B cell (primary cell): ENCODE results near the gene PARP8. TPM values are rescaled to one million over a fixed set of nuclear protein-coding genes. Genes with fewer than 3 reads are reported as not detected.
"Not testable (repeated sequence)": the region's sequence is repeated elsewhere in the genome, so short reads cannot be mapped to it uniquely, and the experiment has no call there.

Source experiments
- ATAC-seq: fragments of 200-7000 bp; cut with Tn5 transposase; one replicate; pipeline ENCODE4 v1.10.0; 2021; ENCODE audit warnings: low read depth, mild to moderate bottlenecking, moderate number of reproducible peaks, moderate library complexity
- CTCF ChIA-PET: fragments of 350-600 bp; sonication (Branson Sonifier 250); formaldehyde crosslinking; loops from one replicate; lab custom pipeline; 2021; ENCODE audit warnings: antibody characterized with exemption, inconsistent platforms; lab: Charles Lee
- POLR2A ChIA-PET: fragments of 350-600 bp; sonication (Branson Sonifier 250); formaldehyde crosslinking; loops from one replicate; lab custom pipeline; 2021; ENCODE audit warnings: antibody characterized with exemption; lab: Charles Lee
- DNase-seq: peaks from one replicate; pipeline ENCODE4 v3.0.0; 2013
- H2AFZ ChIP-seq: 2 replicates; pipeline ENCODE4 v1.6.1; 2012; ENCODE audit warnings: mild to moderate bottlenecking, low read depth, low read length; ENCODE audit not compliant: insufficient read depth, poor library complexity, severe bottlenecking
- H3K27ac ChIP-seq, 2 donors: 1 replicate in 1 of 2; 2 replicates in 1 of 2; pipeline ENCODE4 v1.5.1; 2012 to 2013; ENCODE audit warnings: low read length in 2 of 2, mild to moderate bottlenecking in 2 of 2, moderate library complexity in 1 of 2
- H3K27me3 ChIP-seq, 4 experiments: fragments of 200-600 bp in 1 of 4; sonication (generic) in 1 of 4; replicated peaks in 1 of 4; 1 replicate in 2 of 4; 2 replicates in 2 of 4; pipeline versions ENCODE4 v1.6.1 to v1.7.0; 2013 to 2016; ENCODE audit warnings: low read length in 3 of 4, mild to moderate bottlenecking in 2 of 4, mixed read lengths in 1 of 4, moderate library complexity in 1 of 4; ENCODE audit not compliant: insufficient read depth in 4 of 4, control insufficient read depth in 3 of 4; ENCODE audit errors: control extremely low read depth in 1 of 4
- H3K36me3 ChIP-seq, 2 experiments: replicated peaks in 1 of 2; 1 replicate in 1 of 2; 2 replicates in 1 of 2; pipeline versions ENCODE4 v1.6.1 to v1.7.1; 2013; ENCODE audit warnings: low read length in 1 of 2; ENCODE audit not compliant: insufficient read depth in 2 of 2, control insufficient read depth in 1 of 2; ENCODE audit errors: control extremely low read depth in 1 of 2, extremely low read depth in 1 of 2
- H3K4me1 ChIP-seq, 2 donors: fragments of 200-600 bp in 1 of 2; sonication (generic) in 1 of 2; 1 replicate in 1 of 2; 2 replicates in 1 of 2; pipeline versions ENCODE4 v1.5.1 to v1.6.1; 2013 to 2017; ENCODE audit warnings: low read length in 2 of 2; ENCODE audit not compliant: control insufficient read depth in 2 of 2, insufficient read depth in 2 of 2
- H3K4me2 ChIP-seq: replicated peaks from 2 replicates; pipeline ENCODE3; 2012; ENCODE audit warnings: mild to moderate bottlenecking, low read depth, low read length; ENCODE audit not compliant: poor library complexity, severe bottlenecking
- H3K4me3 ChIP-seq, 5 experiments: fragments of 200-600 bp in 1 of 5; sonication (generic) in 1 of 5; 1 replicate in 3 of 5; 2 replicates in 2 of 5; pipeline versions ENCODE4 v1.5.1 to v1.7.0; 2011 to 2016; ENCODE audit warnings: low read length in 4 of 5, mild to moderate bottlenecking in 4 of 5, low read depth in 2 of 5, control low read depth in 1 of 5, moderate library complexity in 1 of 5; ENCODE audit not compliant: insufficient read depth in 1 of 5; ENCODE audit errors: control extremely low read depth in 1 of 5, extremely low read depth in 1 of 5
- H3K79me2 ChIP-seq: fragments of 200-600 bp; sonication (generic); one replicate; pipeline ENCODE4 v1.6.0; 2016; ENCODE audit warnings: low read length; ENCODE audit not compliant: control insufficient read depth, insufficient read depth
- H3K9ac ChIP-seq: fragments of 200-600 bp; sonication (generic); 2 replicates; pipeline ENCODE4 v1.6.1; 2017; ENCODE audit warnings: mild to moderate bottlenecking, low read length, moderate library complexity
- H3K9me3 ChIP-seq, 3 donors: one replicate each; pipeline versions ENCODE4 v1.6.1 to v1.7.1; 2013; ENCODE audit warnings: low read length in 2 of 3; ENCODE audit not compliant: control insufficient read depth in 2 of 3, insufficient read depth in 1 of 3; ENCODE audit errors: control extremely low read depth in 1 of 3
- H4K20me1 ChIP-seq: 2 replicates; pipeline ENCODE4 v1.6.0; 2012; ENCODE audit warnings: mild to moderate bottlenecking, low read length; ENCODE audit not compliant: insufficient read depth, control insufficient read depth, poor library complexity, severe bottlenecking
- H3K27ac Mint-ChIP-seq: one replicate; pipeline ENCODE4 v1.8.0; 2021; ENCODE audit warnings: mixed read lengths
- H3K27me3 Mint-ChIP-seq: one replicate; pipeline ENCODE4 v1.8.0; 2021; ENCODE audit warnings: mixed read lengths
- H3K4me1 Mint-ChIP-seq: one replicate; pipeline ENCODE4 v1.8.0; 2021; ENCODE audit warnings: mixed read lengths
- H3K4me3 Mint-ChIP-seq: one replicate; pipeline ENCODE4 v1.8.0; 2021; ENCODE audit warnings: mixed read lengths
- H3K9me3 Mint-ChIP-seq: one replicate; pipeline ENCODE4 v1.8.0; 2022; ENCODE audit warnings: mixed read lengths; ENCODE audit not compliant: insufficient read depth
- CTCF ChIP-seq: fragments of 200-600 bp; IDR thresholded peaks from one replicate; pipeline ENCODE4 v1.8.0; 2022; ENCODE audit warnings: antibody characterized with exemption, mild to moderate bottlenecking
- EZH2 ChIP-seq: IDR thresholded peaks from 2 replicates; pipeline ENCODE4 v1.6.1; 2012; ENCODE audit warnings: borderline replicate concordance, low read depth, mild to moderate bottlenecking, moderate library complexity, low read length; ENCODE audit not compliant: insufficient read depth, poor library complexity, severe bottlenecking
- WGBS: methylation state at CpG from one replicate; pipeline ENCODE4 v1.1.5; 2013; ENCODE audit warnings: missing lambda C conversion rate; ENCODE audit not compliant: insufficient coverage; 5-methylcytosine and 5-hydroxymethylcytosine counted together
- intact Hi-C: fragments of 100-400 bp; cut with micrococcal nuclease; formaldehyde crosslinking; loops from one replicate; pipeline ENCODE4 v1.10.0; 2022
- polyA plus RNA-seq: library from polyadenylated mRNA; depleted of rRNA; stranded (reverse); fragments of >200 nt; gene quantifications from 2 replicates; pipeline ENCODE4 v1.2.3, GENCODE V29; 2012
- total RNA-seq, 2 donors: library from RNA; stranded (reverse); fragments of 120-200 nt in 1 of 2; gene quantifications; 1 replicate in 1 of 2; 2 replicates in 1 of 2; pipeline versions ENCODE4 v1.2.3 to v1.2.4, GENCODE V29; 2013 to 2022

The PARP8 gene
- total and polyA plus RNA-seq, 2 donors (not counting 1 experiment from before 2014, with no cell fraction given) = 36.2 to 83.6 TPM

GRCh38 chr5:50663636-50664035 lies 2.8 kb upstream of the PARP8 start:
- no CpG with 5 or more reads among the region's 4 CpGs for WGBS
- H3K36me3 ChIP-seq = no peaks in the 10 kb centered on the region
- H3K79me2 ChIP-seq = peaks cover 8% of the 10 kb centered on the region
- CTCF ChIA-PET = interaction anchor here (1.3 kb wide), 1 partner anchor 218 kb away, joined by 3 read pairs; no protein-coding TSS in a partner anchor
- H3K4me1 ChIP-seq = peaks cover 8 to 12% of the 10 kb centered on the region in 2 donors
- no peaks in the 10 kb centered on the region for H3K27me3 ChIP-seq
- no peak overlapping the region for H3K9ac ChIP-seq
- no peak overlapping the region for H3K4me3 ChIP-seq
- H3K27me3 Mint-ChIP-seq = no peaks in the 10 kb centered on the region
- H2AFZ ChIP-seq = no peak overlapping the region
- ATAC-seq = no peak
- no peaks in the 10 kb centered on the region for H3K9me3 Mint-ChIP-seq
- DNase-seq = no peak
- peaks cover 0 to 5% (median 0%) of the 10 kb centered on the region in 3 donors for H3K9me3 ChIP-seq
- H3K27ac Mint-ChIP-seq = peak overlapping the region; percentile 22
- POLR2A ChIA-PET = no interaction called here
- no peaks in the 10 kb centered on the region for H4K20me1 ChIP-seq
- peak overlapping the region in 1 of 2 donors; percentile 31 for H3K27ac ChIP-seq
- intact Hi-C loops = loop anchor here (10.0 kb wide), 1 partner anchor 249 kb away; no protein-coding TSS in a partner anchor
- peaks cover 19% of the 10 kb centered on the region for H3K4me1 Mint-ChIP-seq
- no peak overlapping the region for H3K4me2 ChIP-seq
- TF ChIP-seq EZH2 = no peak
- no peak for TF ChIP-seq CTCF
- H3K4me3 Mint-ChIP-seq = no peak overlapping the region

GRCh38 chr5:50665091-50665490 lies 1.3 kb upstream of the PARP8 start:
- CTCF ChIA-PET = no interaction called here

GRCh38 chr5:50665761-50666202 lies 655 bp upstream of the PARP8 start:
- H3K36me3 ChIP-seq, POLR2A ChIA-PET, H3K9me3 ChIP-seq, H3K27me3 ChIP-seq, H4K20me1 ChIP-seq, H3K27me3 Mint-ChIP-seq, ATAC-seq, CTCF ChIA-PET, H3K9me3 Mint-ChIP-seq: not testable (repeated sequence)
- peak overlapping the region; percentile 97 for H3K4me3 Mint-ChIP-seq
- Histone ChIP-seq H3K4me1 (peaks cover 19 to 20% of the 10 kb centered on the region in 2 donors), H3K4me2 (peak overlapping the region; percentile 83), H3K9ac (peak overlapping the region; percentile 99), H3K4me3 (peak overlapping the region; percentile 68 to 99 (median 98)), H3K27ac (peak overlapping the region; percentile 94 to 99), H3K79me2 (peaks cover 29% of the 10 kb centered on the region), H2AFZ (peak overlapping the region; percentile 63)
- peak overlapping the region; percentile 99 for H3K27ac Mint-ChIP-seq
- peak; percentile 72 for DNase-seq
- intact Hi-C loops = loop anchor here (1.0 to 10.0 kb wide), 6 partner anchors 11 to 251 kb away; no protein-coding TSS in a partner anchor
- H3K4me1 Mint-ChIP-seq = peaks cover 32% of the 10 kb centered on the region
- 6% methylated on average over 6 of the region's 8 CpGs for WGBS

More at GRCh38 chr5:50665091-50665490, 1.3 kb upstream of the PARP8 start:
- Histone ChIP-seq H2AFZ (peak overlapping the region; percentile 29), H3K27me3 (no peaks in the 10 kb centered on the region), H3K27ac (peak overlapping the region; percentile 94 to 99), H3K36me3 (no peaks in the 10 kb centered on the region), H3K4me1 (peaks cover 19 to 20% of the 10 kb centered on the region in 2 donors), H3K4me2 (no peak overlapping the region), H3K9ac (no peak overlapping the region), H3K9me3 (peaks cover 0 to 5% (median 0%) of the 10 kb centered on the region in 3 donors), H3K4me3 (no peak overlapping the region), H4K20me1 (no peaks in the 10 kb centered on the region), H3K79me2 (peaks cover 22% of the 10 kb centered on the region)
- Mint-ChIP-seq H3K27ac (peak overlapping the region; percentile 99), H3K4me3 (peak overlapping the region; percentile 97), H3K9me3 (no peaks in the 10 kb centered on the region), H3K4me1 (peaks cover 28% of the 10 kb centered on the region), H3K27me3 (no peaks in the 10 kb centered on the region)
- intact Hi-C loops = loop anchor here (1.0 to 10.0 kb wide), 3 partner anchors 11 to 250 kb away; no protein-coding TSS in a partner anchor
- POLR2A ChIA-PET = no interaction called here
- no peak for ATAC-seq
- TF ChIP-seq EZH2 = no peak
- no peak for DNase-seq
